SK-N-MC (cell line): ENCODE measurements around the gene PSMB11.

Source experiments
- DNase-seq: peaks from one replicate; pipeline ENCODE4 v3.0.0-alpha.2; 2011; ENCODE audit warnings: low read depth, low spot score
- H3K27ac ChIP-seq: fragments of 200-600 bp; sonication (generic); 2 replicates; pipeline ENCODE4 v1.5.1; 2016; ENCODE audit warnings: mixed run types
- H3K36me3 ChIP-seq: fragments of 200-600 bp; sonication (generic); 2 replicates; pipeline ENCODE4 v1.6.1; 2017; ENCODE audit warnings: antibody characterized with exemption, low read length, mixed read lengths; ENCODE audit not compliant: insufficient read depth
- H3K4me3 ChIP-seq: fragments of 200-600 bp; sonication (generic); 2 replicates; pipeline ENCODE4 v1.5.1; 2016
- H3K9ac ChIP-seq: fragments of 200-600 bp; sonication (generic); 2 replicates; pipeline ENCODE4 v1.8.0; 2017; ENCODE audit warnings: mixed run types, mixed read lengths; ENCODE audit not compliant: insufficient read length
- H3K9me3 ChIP-seq: fragments of 200-600 bp; sonication (generic); 2 replicates; pipeline ENCODE4 v1.6.1; 2017; ENCODE audit warnings: low read depth, mild to moderate bottlenecking, antibody characterized with exemption, low read length, moderate library complexity, mixed read lengths
- EZH2 ChIP-seq: fragments of 200-600 bp; sonication (generic); IDR thresholded peaks from one replicate; pipeline ENCODE4 v1.6.1; 2017; ENCODE audit warnings: antibody characterized with exemption
- FOXP2 ChIP-seq: optimal IDR thresholded peaks from 2 replicates; pipeline ENCODE3; 2011; ENCODE audit warnings: mild to moderate bottlenecking, moderate library complexity; ENCODE audit not compliant: insufficient read depth; ENCODE audit errors: extremely low read length, control extremely low read depth
- POLR2AphosphoS5 ChIP-seq: IDR thresholded peaks from 2 replicates; pipeline ENCODE4 v1.6.1; 2012; ENCODE audit warnings: mild to moderate bottlenecking, low read depth, low read length, borderline replicate concordance

Gene PSMB11

GRCh38 chr14:23093526-23093925, 51.5 kb downstream of the PSMB11 start:
- no peak for DNase-seq
- Histone ChIP-seq H3K9ac (peak overlapping the region; percentile 93), H3K9me3 (no peaks in the 10 kb centered on the region), H3K36me3 (peaks cover 60% of the 10 kb centered on the region), H3K4me3 (peak overlapping the region; percentile 87), H3K27ac (no peak overlapping the region)
- TF ChIP-seq FOXP2 = no peak
- TF ChIP-seq EZH2 = no peak
- no peak for TF ChIP-seq POLR2AphosphoS5
